SIG-M5 (cell line): Measurements from ENCODE around the gene TPRN.

ENCODE experiments used
- DNase-seq: peaks from one replicate; lab custom pipeline; 2025; lab: John Stamatoyannopoulos, UW

The TPRN gene

GRCh38 chr9:137188490-137189296 lies 11.8 kb downstream of the TPRN start, which contains the start of the genes ANAPC2 and SSNA1:
Gene ANAPC2 (minus strand): TSS chr9:137188560. CDS start chr9:137188532, 28 bp downstream.
Gene SSNA1 (plus strand): TSS chr9:137188676. CDS start chr9:137188727, 51 bp downstream.
- DNase-seq = peak; percentile 2

GRCh38 chr9:137188086-137188489 lies 12.5 kb downstream of the TPRN start:
- DNase-seq = no peak

GRCh38 chr9:137187386-137187785 lies 13.2 kb downstream of the TPRN start:
- DNase-seq = no peak

- no peak for DNase-seq
Observed at GRCh38 chr9:137186385-137186784, 14.2 kb downstream of the TPRN start.

GRCh38 chr9:137185921-137186320 lies 14.6 kb downstream of the TPRN start:
- no peak for DNase-seq

GRCh38 chr9:137184881-137185660 lies 15.5 kb downstream of the TPRN start:
- DNase-seq = no peak

GRCh38 chr9:137183980-137184595 lies 16.5 kb downstream of the TPRN start:
- DNase-seq = no peak

GRCh38 chr9:137182836-137183235 lies 17.7 kb downstream of the TPRN start:
- no peak for DNase-seq

GRCh38 chr9:137181680-137182079 lies 18.9 kb downstream of the TPRN start:
- no peak for DNase-seq

- DNase-seq = no peak
Observed at GRCh38 chr9:137180491-137180890, 20.1 kb downstream of the TPRN start.

GRCh38 chr9:137179761-137180160 lies 20.8 kb downstream of the TPRN start:
- DNase-seq = no peak

GRCh38 chr9:137178939-137179630 lies 21.5 kb downstream of the TPRN start:
- DNase-seq = no peak

- DNase-seq = no peak
Observed at GRCh38 chr9:137178201-137178938, 22.2 kb downstream of the TPRN start.

GRCh38 chr9:137176302-137177182 lies 24.0 kb downstream of the TPRN start:
- DNase-seq = no peak

- no peak for DNase-seq
Observed at GRCh38 chr9:137175345-137175961, 25.1 kb downstream of the TPRN start.

- no peak for DNase-seq
Observed at GRCh38 chr9:137174722-137175293, 25.7 kb downstream of the TPRN start.

- no peak for DNase-seq
Observed at GRCh38 chr9:137173796-137174664, 26.5 kb downstream of the TPRN start.
